ENCODE results near the gene DOK3.

The DOK3 gene

GRCh38 chr5:177469750-177470525 is 39.7 kb downstream of the DOK3 start:
- Histone ChIP-seq H3K4me2 (ENCODE audit: low read length) (no peak overlapping the region), H3K4me1 (ENCODE audit: insufficient read depth, low read length, severe bottlenecking) (peaks cover 27% of the 10 kb centered on the region), H3K9ac (ENCODE audit: low read length) (no peak overlapping the region), H3K9me2 (ENCODE audit: low read depth, low read length) (no peaks in the 10 kb centered on the region), H2AFZ (ENCODE audit: low read length) (no peak overlapping the region), H3K79me2 (ENCODE audit: insufficient read depth, low read length) (no peaks in the 10 kb centered on the region), H4K20me1 (ENCODE audit: insufficient read depth, low read length) (no peaks in the 10 kb centered on the region), H3K9me3 (ENCODE audit: low read length) (no peaks in the 10 kb centered on the region), H3F3A (ENCODE audit: insufficient read depth, low read length) (no peaks in the 10 kb centered on the region), H3K27ac (ENCODE audit: low read depth, low read length, poor library complexity, severe bottlenecking) (no peak overlapping the region), H3K4me3 (ENCODE audit: low read depth, low read length, poor library complexity, severe bottlenecking) (no peak overlapping the region), H3K27me3 (ENCODE audit: insufficient read depth, low read length) (no peaks in the 10 kb centered on the region), H3K36me3 (ENCODE audit: insufficient read depth, low read length) (peaks cover 55% of the 10 kb centered on the region)
- TF ChIP-seq EZH2 (IDR thresholded peaks at IDR 0.05; ENCODE audit: borderline replicate concordance, low read length), result no peak
- TF ChIP-seq, protein P1, sequence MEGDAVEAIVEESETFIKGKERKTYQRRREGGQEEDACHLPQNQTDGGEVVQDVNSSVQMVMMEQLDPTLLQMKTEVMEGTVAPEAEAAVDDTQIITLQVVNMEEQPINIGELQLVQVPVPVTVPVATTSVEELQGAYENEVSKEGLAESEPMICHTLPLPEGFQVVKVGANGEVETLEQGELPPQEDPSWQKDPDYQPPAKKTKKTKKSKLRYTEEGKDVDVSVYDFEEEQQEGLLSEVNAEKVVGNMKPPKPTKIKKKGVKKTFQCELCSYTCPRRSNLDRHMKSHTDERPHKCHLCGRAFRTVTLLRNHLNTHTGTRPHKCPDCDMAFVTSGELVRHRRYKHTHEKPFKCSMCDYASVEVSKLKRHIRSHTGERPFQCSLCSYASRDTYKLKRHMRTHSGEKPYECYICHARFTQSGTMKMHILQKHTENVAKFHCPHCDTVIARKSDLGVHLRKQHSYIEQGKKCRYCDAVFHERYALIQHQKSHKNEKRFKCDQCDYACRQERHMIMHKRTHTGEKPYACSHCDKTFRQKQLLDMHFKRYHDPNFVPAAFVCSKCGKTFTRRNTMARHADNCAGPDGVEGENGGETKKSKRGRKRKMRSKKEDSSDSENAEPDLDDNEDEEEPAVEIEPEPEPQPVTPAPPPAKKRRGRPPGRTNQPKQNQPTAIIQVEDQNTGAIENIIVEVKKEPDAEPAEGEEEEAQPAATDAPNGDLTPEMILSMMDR (IDR thresholded peaks at IDR 0.05; ENCODE audit: low read length), result no peak

DNA sequence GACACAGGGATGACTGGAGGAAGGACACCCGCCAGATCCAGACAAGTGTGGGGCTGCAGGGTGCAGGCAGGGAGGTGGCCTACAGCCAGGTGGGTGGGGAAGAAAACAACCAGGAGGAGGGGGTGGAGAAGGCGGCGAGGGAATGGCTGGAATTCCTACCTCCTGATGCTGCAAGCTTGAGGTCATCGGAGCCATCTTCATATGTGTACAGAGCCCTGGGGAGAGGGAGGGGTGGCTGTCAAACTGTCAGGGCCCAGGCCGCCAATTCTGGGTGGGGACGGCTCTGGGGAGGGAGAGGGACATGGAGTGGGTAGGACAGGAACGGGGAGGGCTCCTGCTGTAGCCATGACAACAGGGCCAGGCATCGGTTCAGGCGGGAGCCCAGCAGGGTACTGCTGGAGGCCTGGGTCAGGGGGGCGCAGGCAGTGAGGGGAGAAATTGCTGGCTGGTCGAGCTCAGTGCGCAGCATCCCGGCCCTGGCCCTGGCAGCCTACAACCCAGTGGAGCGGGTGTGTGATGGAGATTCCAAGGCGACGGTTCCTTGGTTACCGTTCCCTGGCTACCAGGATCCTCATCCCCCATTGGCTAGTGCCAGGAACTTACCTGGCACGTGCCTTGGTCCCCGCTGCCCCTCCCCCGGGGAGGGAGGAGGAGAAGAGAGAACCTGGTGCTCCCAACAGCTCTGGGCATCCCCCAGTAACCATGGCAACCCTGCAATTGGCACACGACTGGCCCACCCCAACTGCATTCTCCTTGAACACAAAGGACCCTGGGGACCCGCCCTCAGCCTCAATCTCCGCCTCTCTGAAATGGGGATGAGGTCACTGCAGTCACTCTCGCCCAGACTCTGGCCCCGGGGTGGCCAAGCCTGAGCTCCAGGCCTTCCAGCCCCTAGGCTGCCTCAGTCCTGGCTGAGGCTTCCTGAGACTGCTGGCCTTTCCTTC is 40.7 kb downstream of the DOK3 start:
- H3K27ac ChIP-seq (ENCODE audit: low read depth, low read length, poor library complexity, severe bottlenecking), result no peak overlapping the region
- H3K9ac ChIP-seq (ENCODE audit: low read length), result no peak overlapping the region

GRCh38 chr5:177468329-177468684 is 41.3 kb downstream of the DOK3 start:
- no peaks in the 10 kb centered on the region for H3K27me3 ChIP-seq (ENCODE audit: insufficient read depth, low read length)
- peaks cover 60% of the 10 kb centered on the region for H3K36me3 ChIP-seq (ENCODE audit: insufficient read depth, low read length)
- H3K4me2 ChIP-seq (ENCODE audit: low read length), result no peak overlapping the region
- no peak overlapping the region for H2AFZ ChIP-seq (ENCODE audit: low read length)
- H3K9ac ChIP-seq (ENCODE audit: low read length), result no peak overlapping the region
- H3K4me1 ChIP-seq (ENCODE audit: insufficient read depth, low read length, severe bottlenecking), result peaks cover 27% of the 10 kb centered on the region
- H3K4me3 ChIP-seq (ENCODE audit: low read depth, low read length, poor library complexity, severe bottlenecking), result no peak overlapping the region
- H3K79me2 ChIP-seq (ENCODE audit: insufficient read depth, low read length), result no peaks in the 10 kb centered on the region
- no peaks in the 10 kb centered on the region for H3K9me2 ChIP-seq (ENCODE audit: low read depth, low read length)
- no peaks in the 10 kb centered on the region for H4K20me1 ChIP-seq (ENCODE audit: insufficient read depth, low read length)
- H3K27ac ChIP-seq (ENCODE audit: low read depth, low read length, poor library complexity, severe bottlenecking), result no peak overlapping the region
- no peaks in the 10 kb centered on the region for H3F3A ChIP-seq (ENCODE audit: insufficient read depth, low read length)
- H3K9me3 ChIP-seq (ENCODE audit: low read length), result no peaks in the 10 kb centered on the region
- TF ChIP-seq, protein P1 (IDR thresholded peaks at IDR 0.05; ENCODE audit: low read length), result no peak
- no peak for TF ChIP-seq EZH2 (IDR thresholded peaks at IDR 0.05; ENCODE audit: borderline replicate concordance, low read length)

More for the DNA sequence above, 40.7 kb downstream of the DOK3 start:
- Histone ChIP-seq H3K4me1 (ENCODE audit: insufficient read depth, low read length, severe bottlenecking) (peaks cover 27% of the 10 kb centered on the region), H4K20me1 (ENCODE audit: insufficient read depth, low read length) (no peaks in the 10 kb centered on the region), H3K9me2 (ENCODE audit: low read depth, low read length) (no peaks in the 10 kb centered on the region), H2AFZ (ENCODE audit: low read length) (no peak overlapping the region), H3K4me2 (ENCODE audit: low read length) (no peak overlapping the region), H3K9me3 (ENCODE audit: low read length) (no peaks in the 10 kb centered on the region), H3K4me3 (ENCODE audit: low read depth, low read length, poor library complexity, severe bottlenecking) (no peak overlapping the region), H3K36me3 (ENCODE audit: insufficient read depth, low read length) (peaks cover 55% of the 10 kb centered on the region), H3K27me3 (ENCODE audit: insufficient read depth, low read length) (no peaks in the 10 kb centered on the region), H3K79me2 (ENCODE audit: insufficient read depth, low read length) (no peaks in the 10 kb centered on the region), H3F3A (ENCODE audit: insufficient read depth, low read length) (no peaks in the 10 kb centered on the region)
- TF ChIP-seq EZH2 (IDR thresholded peaks at IDR 0.05; ENCODE audit: borderline replicate concordance, low read length), result no peak
- TF ChIP-seq, protein P1 (IDR thresholded peaks at IDR 0.05; ENCODE audit: low read length), result no peak

Data from OCI-LY1 (cell line).